Measurements from ENCODE around the gene MST1. TPM values are rescaled to one million over a fixed set of nuclear protein-coding genes. Genes with fewer than 3 reads are reported as not detected.

Gene MST1
- total RNA-seq, 2 donors from 2014 or later, result 4.2 to 6.8 TPM

GRCh38 chr3:49714728-49715550 lies 25.7 kb upstream of the MST1 start:
- Mint-ChIP-seq H3K27ac (no peak overlapping the region), H3K27me3 (no peaks in the 10 kb centered on the region), H3K4me1 (ENCODE audit: low read depth in 2 of 2) (peaks cover 23 to 29% of the 10 kb centered on the region in 2 donors), H3K36me3 (no peaks in the 10 kb centered on the region), H3K4me3 (no peak overlapping the region), H3K9me3 (no peaks in the 10 kb centered on the region)
- ATAC-seq (no peak), DNase-seq (ENCODE audit: low spot score) (peak; percentile 49)

- ATAC-seq (no peak), DNase-seq (ENCODE audit: low spot score) (peak; percentile 49)
- H3K4me1 Mint-ChIP-seq (ENCODE audit: low read depth in 2 of 2), result peaks cover 16 to 17% of the 10 kb centered on the region in 2 donors
- no peak overlapping the region for H3K4me3 Mint-ChIP-seq
- H3K9me3 Mint-ChIP-seq, result no peaks in the 10 kb centered on the region
- no peaks in the 10 kb centered on the region for H3K27me3 Mint-ChIP-seq
- no peaks in the 10 kb centered on the region for H3K36me3 Mint-ChIP-seq
- no peak overlapping the region for H3K27ac Mint-ChIP-seq
These were observed 24.2 kb upstream of the MST1 start for GRCh38 chr3:49713336-49714105.

GRCh38 chr3:49712631-49713317 lies 23.5 kb upstream of the MST1 start:
- H3K4me3 Mint-ChIP-seq, result no peak overlapping the region
- ATAC-seq, result no peak
- no peaks in the 10 kb centered on the region for H3K27me3 Mint-ChIP-seq
- DNase-seq (ENCODE audit: low spot score), result peak; percentile 37
- no peaks in the 10 kb centered on the region for H3K9me3 Mint-ChIP-seq
- H3K27ac Mint-ChIP-seq, result no peak overlapping the region
- H3K4me1 Mint-ChIP-seq (ENCODE audit: low read depth in 2 of 2), result peaks cover 13 to 17% of the 10 kb centered on the region in 2 donors
- H3K36me3 Mint-ChIP-seq, result no peaks in the 10 kb centered on the region

- DNase-seq (ENCODE audit: low spot score), result peak; percentile 25
- Mint-ChIP-seq H3K4me3 (no peak overlapping the region), H3K27ac (peak overlapping the region in 1 of 2 donors; percentile 76)
These were observed 22.9 kb upstream of the MST1 start for GRCh38 chr3:49712166-49712565.

GRCh38 chr3:49711489-49711888 lies 22.2 kb upstream of the MST1 start:
- H3K36me3 Mint-ChIP-seq, result no peaks in the 10 kb centered on the region
- ATAC-seq (no peak), DNase-seq (ENCODE audit: low spot score) (peak; percentile 50)
- H3K4me1 Mint-ChIP-seq (ENCODE audit: low read depth in 2 of 2), result peaks cover 13 to 14% of the 10 kb centered on the region in 2 donors
- peak overlapping the region in 1 of 2 donors; percentile 76 for H3K27ac Mint-ChIP-seq
- H3K4me3 Mint-ChIP-seq, result no peak overlapping the region
- H3K9me3 Mint-ChIP-seq, result no peaks in the 10 kb centered on the region
- no peaks in the 10 kb centered on the region for H3K27me3 Mint-ChIP-seq

More at GRCh38 chr3:49712166-49712565, 22.9 kb upstream of the MST1 start:
- H3K4me1 Mint-ChIP-seq (ENCODE audit: low read depth in 2 of 2), result peaks cover 13 to 14% of the 10 kb centered on the region in 2 donors
- no peaks in the 10 kb centered on the region for H3K27me3 Mint-ChIP-seq
- H3K36me3 Mint-ChIP-seq, result no peaks in the 10 kb centered on the region
- no peaks in the 10 kb centered on the region for H3K9me3 Mint-ChIP-seq
- no peak for ATAC-seq

- no peaks in the 10 kb centered on the region for H3K9me3 Mint-ChIP-seq
- ATAC-seq (no peak), DNase-seq (ENCODE audit: low spot score) (no peak)
- H3K4me1 Mint-ChIP-seq (ENCODE audit: low read depth in 2 of 2), result peaks cover 13 to 14% of the 10 kb centered on the region in 2 donors
- H3K4me3 Mint-ChIP-seq, result no peak overlapping the region
- no peak overlapping the region for H3K27ac Mint-ChIP-seq
- no peaks in the 10 kb centered on the region for H3K27me3 Mint-ChIP-seq
- H3K36me3 Mint-ChIP-seq, result no peaks in the 10 kb centered on the region
These were observed 20.6 kb upstream of the MST1 start for GRCh38 chr3:49709852-49710251.

GRCh38 chr3:49707113-49707480 lies 17.8 kb upstream of the MST1 start:
- Mint-ChIP-seq H3K9me3 (no peaks in the 10 kb centered on the region), H3K36me3 (no peaks in the 10 kb centered on the region), H3K27ac (no peak overlapping the region), H3K27me3 (no peaks in the 10 kb centered on the region), H3K4me1 (ENCODE audit: low read depth in 2 of 2) (peaks cover 11 to 19% of the 10 kb centered on the region in 2 donors), H3K4me3 (no peak overlapping the region)
- DNase-seq (ENCODE audit: low spot score), result peak; percentile 2
- no peak for ATAC-seq

GRCh38 chr3:49706456-49707112 lies 17.3 kb upstream of the MST1 start:
- no peak for ATAC-seq
- DNase-seq (ENCODE audit: low spot score), result peak; percentile 52
- H3K27ac Mint-ChIP-seq, result no peak overlapping the region

GRCh38 chr3:49705390-49705960 lies 16.2 kb upstream of the MST1 start:
- ATAC-seq (no peak), DNase-seq (ENCODE audit: low spot score) (no peak)
- H3K9me3 Mint-ChIP-seq, result no peaks in the 10 kb centered on the region
- H3K27ac Mint-ChIP-seq, result no peak overlapping the region
- peaks cover 0 to 9% of the 10 kb centered on the region in 2 donors for H3K4me1 Mint-ChIP-seq (ENCODE audit: low read depth in 2 of 2)
- H3K36me3 Mint-ChIP-seq, result no peaks in the 10 kb centered on the region
- no peak overlapping the region for H3K4me3 Mint-ChIP-seq
- H3K27me3 Mint-ChIP-seq, result no peaks in the 10 kb centered on the region

More at GRCh38 chr3:49706456-49707112, 17.3 kb upstream of the MST1 start:
- no peaks in the 10 kb centered on the region for H3K9me3 Mint-ChIP-seq
- H3K4me1 Mint-ChIP-seq (ENCODE audit: low read depth in 2 of 2), result peaks cover 5 to 15% of the 10 kb centered on the region in 2 donors
- H3K27me3 Mint-ChIP-seq, result no peaks in the 10 kb centered on the region
- no peaks in the 10 kb centered on the region for H3K36me3 Mint-ChIP-seq
- no peak overlapping the region for H3K4me3 Mint-ChIP-seq

- Mint-ChIP-seq H3K4me3 (no peak overlapping the region), H3K4me1 (ENCODE audit: low read depth in 2 of 2) (peaks cover 0 to 9% of the 10 kb centered on the region in 2 donors), H3K27ac (no peak overlapping the region), H3K27me3 (no peaks in the 10 kb centered on the region), H3K36me3 (no peaks in the 10 kb centered on the region), H3K9me3 (no peaks in the 10 kb centered on the region)
- no peak for DNase-seq (ENCODE audit: low spot score)
- ATAC-seq, result no peak
These were observed 15.4 kb upstream of the MST1 start for GRCh38 chr3:49704629-49705028.

GRCh38 chr3:49703956-49704355 lies 14.7 kb upstream of the MST1 start:
- no peak overlapping the region for H3K4me3 Mint-ChIP-seq

GRCh38 chr3:49703443-49703927 lies 14.2 kb upstream of the MST1 start:
- no peaks in the 10 kb centered on the region for H3K36me3 Mint-ChIP-seq
- DNase-seq (ENCODE audit: low spot score) (peak; percentile 75), ATAC-seq (peak; percentile 81 to 82)
- no peak overlapping the region for H3K27ac Mint-ChIP-seq
- H3K27me3 Mint-ChIP-seq, result no peaks in the 10 kb centered on the region
- peaks cover 0 to 8% of the 10 kb centered on the region in 2 donors for H3K4me1 Mint-ChIP-seq (ENCODE audit: low read depth in 2 of 2)
- H3K9me3 Mint-ChIP-seq, result no peaks in the 10 kb centered on the region
- no peak overlapping the region for H3K4me3 Mint-ChIP-seq

More at GRCh38 chr3:49703956-49704355, 14.7 kb upstream of the MST1 start:
- H3K27ac Mint-ChIP-seq, result no peak overlapping the region
- peaks cover 0 to 9% of the 10 kb centered on the region in 2 donors for H3K4me1 Mint-ChIP-seq (ENCODE audit: low read depth in 2 of 2)
- ATAC-seq (no peak), DNase-seq (ENCODE audit: low spot score) (no peak)
- H3K9me3 Mint-ChIP-seq, result no peaks in the 10 kb centered on the region
- H3K36me3 Mint-ChIP-seq, result no peaks in the 10 kb centered on the region
- no peaks in the 10 kb centered on the region for H3K27me3 Mint-ChIP-seq

GRCh38 chr3:49702672-49703071 lies 13.4 kb upstream of the MST1 start:
- Mint-ChIP-seq H3K9me3 (no peaks in the 10 kb centered on the region), H3K27me3 (no peaks in the 10 kb centered on the region), H3K4me3 (no peak overlapping the region), H3K36me3 (no peaks in the 10 kb centered on the region), H3K27ac (no peak overlapping the region), H3K4me1 (ENCODE audit: low read depth in 2 of 2) (peaks cover 0 to 7% of the 10 kb centered on the region in 2 donors)
- ATAC-seq (no peak), DNase-seq (ENCODE audit: low spot score) (no peak)
